NCI-H2081 treated with DMSO at 0.1 percent for 48 hours (cell line): ENCODE measurements around the gene DRGX.

ENCODE experiments used
- DNase-seq: peaks from one replicate; lab custom pipeline; 2025; lab: John Stamatoyannopoulos, UW

DRGX gene

DNA sequence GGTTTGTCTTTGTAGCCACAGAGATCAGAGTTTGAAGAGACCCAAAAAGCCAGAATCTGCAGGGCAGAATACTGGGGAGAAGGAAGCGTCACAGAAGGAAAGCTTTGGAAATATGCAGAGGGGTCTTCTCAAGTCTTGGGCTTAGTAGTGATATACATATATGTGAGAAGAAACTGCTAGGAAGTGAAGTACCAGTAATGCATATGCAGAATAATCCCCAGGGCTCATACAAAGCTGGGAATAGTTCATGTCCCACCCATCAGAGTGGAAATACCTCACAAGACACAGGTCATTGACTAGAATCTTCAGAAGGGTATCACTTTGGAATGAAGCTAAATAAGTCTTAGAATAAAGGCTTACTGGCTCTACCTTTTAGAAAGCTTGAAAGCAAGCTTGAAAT, 57.3 kb downstream of the DRGX start:
- no peak for DNase-seq

DNA sequence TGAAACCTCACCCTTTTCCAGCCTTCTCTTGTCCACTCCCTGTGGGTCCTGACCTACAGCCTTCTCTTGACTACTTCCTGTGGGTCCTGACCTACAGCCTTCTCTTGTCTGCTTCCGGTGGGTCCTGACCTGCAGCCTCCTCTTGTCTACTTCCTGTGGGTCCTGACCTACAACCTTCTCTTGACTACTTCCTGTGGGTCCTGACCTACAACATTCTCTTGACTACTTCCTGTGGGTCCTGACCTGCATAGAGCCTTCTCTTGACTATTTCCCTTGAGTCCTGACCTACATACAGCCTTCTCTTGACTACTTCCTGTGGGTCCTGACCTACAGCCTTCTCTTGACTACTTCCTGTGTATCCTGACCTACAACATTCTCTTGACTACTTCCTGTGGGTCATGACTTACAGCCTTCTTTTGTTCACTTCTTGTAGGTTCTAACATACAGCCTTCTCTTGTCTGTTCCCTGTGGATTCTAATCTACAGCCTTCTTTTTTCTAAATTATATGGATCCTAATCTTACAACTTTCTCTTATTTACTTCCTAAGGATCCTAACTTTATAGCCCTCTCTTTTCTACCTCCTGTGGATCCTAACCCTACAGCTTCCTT, 60.4 kb downstream of the DRGX start:
- DNase-seq = no peak

DNA sequence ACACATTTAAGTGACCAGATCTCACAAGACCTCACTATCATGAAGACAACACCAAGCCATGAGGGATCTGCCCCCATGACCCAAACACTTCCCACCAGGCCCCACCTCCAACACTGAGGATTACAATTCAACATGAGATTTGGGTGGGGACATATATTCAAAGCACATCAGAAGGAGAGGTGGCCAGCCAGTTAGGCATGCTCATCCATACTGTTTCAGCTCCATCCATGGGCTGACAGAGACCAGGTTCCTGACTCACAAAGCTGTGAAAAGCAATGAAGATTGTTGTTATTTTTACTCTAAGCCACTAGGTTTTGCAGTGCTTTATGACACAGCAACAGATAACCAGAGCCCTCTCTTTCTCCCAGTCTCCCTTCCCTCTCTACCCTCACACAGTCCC, 60.9 kb downstream of the DRGX start:
- no peak for DNase-seq

DNA sequence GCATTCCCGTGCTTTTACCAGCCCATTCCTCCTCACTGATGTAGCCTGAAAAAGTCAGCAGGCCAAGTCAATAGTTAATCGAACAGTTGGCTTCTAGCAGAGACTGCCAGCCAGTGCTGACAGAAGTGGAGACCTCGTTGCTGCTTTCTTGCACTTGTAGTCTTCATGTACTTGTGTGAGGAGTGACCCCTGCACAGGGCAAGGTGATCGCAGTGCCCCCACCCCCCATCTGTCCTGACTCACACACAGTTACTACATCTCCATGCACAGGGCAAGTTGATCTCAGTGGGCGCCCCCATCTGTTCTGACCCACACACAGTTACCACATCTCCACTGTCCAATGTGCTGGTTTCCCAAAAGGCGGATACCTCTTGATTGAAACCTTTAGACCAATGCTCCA, 62.7 kb downstream of the DRGX start:
- DNase-seq = no peak

DNA sequence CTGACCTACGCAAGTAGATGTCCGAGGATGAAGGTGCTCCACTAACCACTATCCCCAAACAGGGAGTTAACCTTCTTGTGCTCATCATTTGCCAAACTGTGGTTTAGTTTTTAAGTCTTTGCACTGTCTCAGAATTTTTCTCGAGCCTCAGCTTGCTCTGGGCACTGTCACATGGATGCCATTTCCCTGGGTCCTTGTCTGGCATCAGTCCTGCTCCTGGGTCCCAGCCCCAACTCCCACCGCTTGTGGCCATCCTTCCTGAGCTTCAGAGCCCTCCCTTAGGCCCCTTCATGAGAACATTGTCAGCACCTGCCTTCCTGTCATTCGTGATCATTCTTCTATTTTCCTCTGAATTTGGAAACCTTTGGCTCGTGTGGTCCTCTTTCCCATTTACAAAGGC, 63.1 kb downstream of the DRGX start:
- DNase-seq = no peak

DNA sequence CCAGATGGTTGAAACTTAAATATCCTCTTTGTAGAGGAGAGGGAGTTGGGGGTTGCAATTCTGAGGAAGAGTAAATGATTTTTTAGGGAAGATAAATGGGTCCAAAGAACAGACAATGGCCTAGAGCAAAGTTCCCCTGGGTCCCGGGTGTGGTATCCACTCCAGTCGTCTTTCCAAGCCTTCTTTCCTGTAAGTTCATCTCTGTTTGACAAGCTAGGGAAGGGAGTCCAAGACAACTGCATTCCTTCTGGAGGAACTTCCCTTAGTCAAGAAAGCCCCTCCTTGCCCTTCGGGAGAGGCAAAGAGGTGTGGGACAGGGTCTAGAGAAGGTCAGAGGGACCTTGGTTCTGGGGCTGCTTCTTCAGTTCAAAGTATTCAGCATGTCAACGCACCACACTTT, 63.6 kb downstream of the DRGX start:
- no peak for DNase-seq

DNA sequence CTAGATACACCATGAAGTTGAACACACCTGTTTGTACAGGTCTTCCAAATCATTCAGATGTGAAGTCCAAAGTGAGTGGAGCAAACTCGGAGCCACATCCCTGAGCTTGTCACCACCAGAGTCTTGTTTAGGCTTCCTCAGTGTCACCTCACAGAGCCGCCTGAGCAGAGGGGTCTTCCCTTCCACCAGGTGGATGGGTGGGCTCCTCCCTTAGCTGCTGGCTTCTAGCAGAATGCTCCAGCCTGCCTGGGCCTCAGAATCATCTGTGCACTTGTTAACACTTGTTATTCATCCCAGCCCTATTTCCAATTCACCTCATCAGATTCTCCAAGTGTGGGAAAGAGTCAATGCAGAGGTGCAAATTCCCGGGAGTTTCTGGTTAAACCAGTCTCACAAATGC, 64.5 kb downstream of the DRGX start:
- DNase-seq = no peak

DNA sequence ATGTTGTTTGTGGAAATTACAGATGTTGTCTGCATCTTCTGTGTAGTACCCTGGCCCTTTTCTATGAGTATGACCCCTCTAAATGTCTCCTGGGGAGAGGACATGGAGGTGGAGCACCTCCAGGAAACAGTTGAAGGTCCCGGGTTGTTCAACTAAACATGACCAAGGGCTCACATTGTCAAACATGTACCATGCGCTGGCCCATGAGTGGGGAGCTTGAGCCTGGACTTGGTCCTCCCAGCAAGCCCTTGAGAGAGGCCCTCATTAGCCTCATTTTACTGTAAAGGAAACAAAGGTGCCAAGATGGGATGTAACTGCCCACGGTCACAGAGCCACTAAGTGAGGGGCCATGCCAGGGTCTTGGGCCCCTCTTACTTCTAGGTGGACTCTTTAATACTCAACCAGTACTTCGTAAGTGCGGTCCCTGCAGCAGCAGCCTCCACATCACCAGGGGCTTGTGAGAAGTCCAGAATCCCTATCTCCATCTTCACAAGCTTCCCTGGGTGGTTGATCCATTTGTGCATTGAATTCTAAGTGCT, 65.7 kb downstream of the DRGX start:
- DNase-seq = no peak

DNA sequence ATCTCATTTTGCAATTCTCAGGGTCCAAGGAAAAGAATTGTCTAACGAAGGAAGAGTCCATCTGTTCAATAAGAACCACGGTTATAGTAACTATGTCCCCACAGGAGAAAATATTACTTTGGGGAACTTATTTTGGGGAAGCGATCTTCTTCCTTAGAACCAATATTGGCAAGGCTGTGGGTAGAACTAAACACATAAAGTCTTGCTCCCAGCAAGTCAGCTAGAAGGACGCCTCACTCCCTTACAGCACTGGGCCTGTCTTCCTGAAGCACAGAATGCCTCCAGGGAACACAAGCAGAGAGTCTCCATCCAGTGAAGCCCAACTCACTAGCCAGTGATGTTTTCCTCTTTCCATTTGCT, 66.8 kb downstream of the DRGX start:
- no peak for DNase-seq

DNA sequence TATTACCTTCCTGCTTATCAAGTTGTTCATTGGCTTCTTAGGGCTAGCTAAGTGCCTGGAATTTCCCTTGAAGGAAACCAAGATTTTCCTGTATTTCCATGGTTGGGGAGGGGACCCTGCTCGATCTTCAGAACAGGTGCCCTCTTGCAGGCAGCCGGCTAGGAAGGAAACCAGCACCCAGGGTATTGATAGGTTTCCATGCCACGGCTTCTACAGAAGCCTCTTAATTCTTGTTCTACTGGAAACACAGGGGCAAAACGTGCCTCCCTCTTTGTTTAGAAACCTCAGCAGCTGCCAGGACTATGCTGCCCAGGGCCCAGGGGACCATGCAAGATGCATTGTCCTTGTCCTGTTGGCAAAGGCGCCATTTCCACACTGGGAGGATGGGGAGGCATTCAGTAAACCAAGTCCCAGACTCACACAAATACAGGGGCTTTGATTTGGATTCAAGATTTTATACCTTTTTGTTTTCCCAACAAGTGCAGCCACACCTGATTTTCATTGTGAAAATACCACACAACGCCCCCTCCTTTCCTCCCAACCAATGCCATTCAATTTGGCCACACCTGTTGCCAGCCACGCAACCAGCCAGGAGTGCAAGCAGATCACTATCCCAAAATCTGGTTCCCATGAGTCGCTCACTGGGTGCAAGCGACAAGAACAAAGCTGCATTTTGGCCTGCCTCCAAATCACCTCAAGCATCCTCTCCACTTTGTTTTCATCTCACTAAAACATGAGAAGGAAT, 67.3 kb downstream of the DRGX start:
- no peak for DNase-seq

DNA sequence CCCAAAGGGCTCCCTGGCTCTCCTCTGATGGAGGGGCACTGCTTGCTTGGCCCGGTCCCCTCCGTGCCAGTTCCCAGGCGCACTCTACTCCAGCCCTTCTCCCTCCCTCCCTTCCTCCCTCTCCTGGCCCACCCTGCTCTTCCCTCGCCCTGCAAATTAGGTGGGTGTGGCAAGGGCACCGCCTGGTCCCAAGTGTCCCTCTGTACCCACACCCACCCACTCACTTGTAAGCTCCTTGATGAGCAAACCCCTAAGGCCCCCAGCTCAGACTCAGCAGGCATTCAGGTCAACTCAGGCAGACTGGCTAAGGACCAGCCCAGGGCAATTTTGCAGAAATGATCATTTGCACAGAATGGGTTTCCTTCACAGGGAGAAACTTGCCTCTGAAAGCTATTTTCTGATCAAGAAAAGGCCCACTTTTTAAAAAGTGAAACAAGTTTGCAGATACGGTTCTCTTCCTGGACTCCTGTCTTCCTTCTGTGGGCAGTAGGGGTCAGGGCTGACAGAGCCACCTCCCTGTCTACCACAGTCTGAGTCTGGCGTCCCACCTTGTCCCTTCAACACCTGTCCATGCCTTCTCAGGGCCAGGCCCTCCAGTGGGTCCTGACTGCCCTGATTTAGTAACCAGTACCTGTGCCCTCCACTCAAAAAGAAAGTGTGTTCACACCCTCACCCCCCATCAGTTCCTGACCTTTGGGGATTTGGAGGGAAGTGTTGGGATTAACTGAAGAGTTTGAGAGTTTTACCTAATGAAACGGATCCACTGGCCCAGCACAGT, 68.7 kb downstream of the DRGX start:
- DNase-seq = no peak

DNA sequence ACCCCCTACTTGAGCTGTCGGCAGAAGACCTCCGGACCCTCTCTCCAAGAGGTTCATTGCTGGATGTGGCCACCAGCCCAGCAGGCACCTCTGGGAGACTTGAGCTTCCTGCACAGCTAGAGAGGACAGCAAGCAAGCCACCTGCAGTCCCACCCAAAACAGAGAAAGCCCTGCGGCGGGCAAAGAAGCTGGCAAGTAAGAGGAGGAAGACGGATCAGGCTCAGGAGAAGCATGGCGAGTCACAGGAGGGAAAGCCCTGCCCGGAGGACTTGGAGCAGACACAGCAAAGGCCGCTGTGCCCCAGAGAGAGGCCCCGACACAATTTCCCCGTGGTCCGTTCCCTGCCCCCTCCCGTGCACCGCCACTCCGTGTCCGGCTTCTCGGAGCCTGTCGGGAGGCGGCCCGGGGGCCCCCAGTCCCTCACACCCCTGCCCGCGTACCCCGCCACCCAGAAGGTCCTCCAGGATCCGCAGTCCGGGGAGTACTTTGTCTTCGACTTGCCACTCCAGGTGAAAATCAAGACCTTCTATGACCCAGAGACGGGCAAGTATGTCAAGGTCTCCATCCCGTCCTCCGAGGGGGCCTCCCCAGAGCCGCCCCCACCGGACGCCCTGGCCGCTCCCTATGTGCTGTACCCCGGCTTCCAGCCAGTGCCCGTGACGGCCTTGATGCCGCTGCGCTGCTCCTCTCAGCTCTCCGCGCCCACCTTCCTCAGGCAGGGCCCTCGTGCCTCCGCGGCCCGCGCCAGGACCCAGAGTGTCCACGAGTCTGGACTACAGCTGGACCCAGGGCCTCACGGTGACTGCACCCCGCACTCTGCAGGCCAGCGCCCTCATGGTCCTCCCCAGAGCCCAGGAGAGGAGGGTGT, 69.7 kb downstream of the DRGX start:
- no peak for DNase-seq

DNA sequence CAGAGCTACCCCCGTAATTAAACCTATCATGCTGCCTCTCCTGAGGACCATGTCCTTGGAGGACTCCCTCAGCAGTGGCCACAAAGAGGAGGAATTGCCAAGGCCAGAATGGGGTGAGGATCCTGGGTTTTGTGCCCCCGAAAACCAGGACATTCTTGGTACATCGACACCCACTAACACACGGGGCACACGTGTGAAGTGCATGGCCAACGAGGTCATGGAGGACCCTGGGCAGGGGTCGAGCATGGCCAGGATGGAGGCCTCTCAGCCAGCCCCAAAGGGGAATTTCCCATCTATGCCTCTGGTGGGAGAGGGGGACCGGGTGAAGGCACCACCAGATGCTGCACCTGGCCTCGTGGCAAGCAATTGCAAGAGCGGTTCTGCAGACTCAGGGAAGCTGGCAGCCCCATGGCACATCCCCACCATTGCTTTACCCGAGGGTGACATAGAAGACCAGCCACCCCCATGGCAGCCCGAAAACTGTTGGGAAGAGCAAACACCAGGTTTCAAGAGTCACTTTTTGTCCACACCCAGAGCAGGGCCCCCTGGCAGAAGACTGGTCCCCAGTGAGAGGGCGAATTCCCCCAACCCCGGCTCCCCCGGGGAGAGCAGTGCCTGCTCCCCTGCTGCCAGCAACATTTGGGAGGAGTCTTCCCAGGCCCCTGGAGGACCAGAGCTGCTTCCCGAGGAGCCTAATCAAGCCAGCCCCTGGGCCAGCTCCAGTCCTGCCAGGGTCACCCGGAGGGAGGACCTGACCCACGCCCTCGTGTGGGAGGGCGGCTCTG, 70.6 kb downstream of the DRGX start:
- no peak for DNase-seq

DNA sequence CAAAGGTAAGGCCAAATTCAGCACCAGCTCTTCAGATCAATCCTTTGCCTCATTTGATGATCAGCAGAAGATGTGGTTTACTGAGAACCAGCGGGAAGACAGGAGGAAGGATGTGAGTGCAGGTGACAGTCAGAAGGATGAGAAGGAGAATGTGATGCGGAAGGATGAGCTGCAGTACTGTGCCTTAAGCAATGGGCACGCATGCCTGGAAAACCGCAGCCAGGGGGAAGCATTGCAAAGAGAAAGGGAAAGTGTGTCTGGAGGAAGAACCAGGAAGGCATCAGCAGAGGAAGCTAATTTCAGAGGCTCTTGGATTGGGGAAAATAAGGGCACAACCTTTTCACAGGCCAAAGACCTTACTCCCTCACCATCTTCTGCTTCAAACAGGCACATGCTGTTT, 71.2 kb downstream of the DRGX start:
- DNase-seq = no peak

DNA sequence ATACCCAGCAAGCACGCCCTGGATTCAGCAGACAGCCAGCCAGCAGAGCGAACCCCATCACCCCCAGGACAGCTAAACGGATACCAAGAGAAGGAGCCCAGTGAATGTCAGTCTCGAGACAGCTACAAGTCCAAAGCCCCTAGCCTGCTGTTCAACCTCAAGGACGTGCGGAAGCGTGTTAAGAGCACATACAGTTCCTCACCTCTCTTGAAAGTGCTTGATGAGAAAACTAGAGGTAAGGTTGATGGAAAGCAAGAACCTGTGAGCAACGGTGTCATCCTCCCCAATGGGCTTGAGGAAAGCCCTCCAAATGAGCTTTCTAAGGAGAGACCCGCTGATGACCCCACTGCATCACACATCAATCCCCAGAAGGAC, 72.0 kb downstream of the DRGX start:
- DNase-seq = no peak

DNA sequence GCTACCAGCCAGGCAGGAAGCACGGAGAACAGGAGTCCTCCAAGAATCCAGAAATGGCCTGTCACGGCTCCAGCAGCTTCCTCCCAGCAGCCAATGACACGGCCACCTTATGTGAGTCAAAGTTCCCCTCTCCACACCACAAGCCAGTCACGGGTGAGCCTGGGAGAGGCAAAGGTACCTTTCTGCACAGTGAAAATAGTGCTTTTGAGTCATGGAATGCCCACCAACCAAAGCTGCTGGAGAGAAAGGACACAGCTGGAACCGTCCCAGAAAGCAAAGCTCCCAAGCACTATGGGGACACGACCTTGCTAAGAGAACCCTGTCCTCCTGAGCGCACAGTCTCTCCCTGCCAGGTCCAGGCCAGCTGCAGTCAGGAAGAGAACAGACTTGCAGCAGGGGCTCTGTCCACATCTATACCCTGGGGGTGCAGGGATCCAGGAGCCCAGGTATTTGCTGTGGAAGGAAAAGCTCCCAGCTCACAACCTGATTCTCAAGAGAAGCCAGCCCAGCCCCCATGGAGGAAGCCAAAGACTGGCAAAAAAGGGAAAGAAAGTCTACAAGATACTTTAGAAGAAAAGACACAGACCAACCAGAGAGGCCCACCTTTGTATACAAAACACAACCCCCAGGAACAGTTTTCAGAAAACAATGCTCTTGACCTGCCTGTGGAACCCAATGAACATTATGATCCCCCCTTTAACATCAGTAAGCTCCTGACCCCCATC, 72.6 kb downstream of the DRGX start:
- no peak for DNase-seq

DNA sequence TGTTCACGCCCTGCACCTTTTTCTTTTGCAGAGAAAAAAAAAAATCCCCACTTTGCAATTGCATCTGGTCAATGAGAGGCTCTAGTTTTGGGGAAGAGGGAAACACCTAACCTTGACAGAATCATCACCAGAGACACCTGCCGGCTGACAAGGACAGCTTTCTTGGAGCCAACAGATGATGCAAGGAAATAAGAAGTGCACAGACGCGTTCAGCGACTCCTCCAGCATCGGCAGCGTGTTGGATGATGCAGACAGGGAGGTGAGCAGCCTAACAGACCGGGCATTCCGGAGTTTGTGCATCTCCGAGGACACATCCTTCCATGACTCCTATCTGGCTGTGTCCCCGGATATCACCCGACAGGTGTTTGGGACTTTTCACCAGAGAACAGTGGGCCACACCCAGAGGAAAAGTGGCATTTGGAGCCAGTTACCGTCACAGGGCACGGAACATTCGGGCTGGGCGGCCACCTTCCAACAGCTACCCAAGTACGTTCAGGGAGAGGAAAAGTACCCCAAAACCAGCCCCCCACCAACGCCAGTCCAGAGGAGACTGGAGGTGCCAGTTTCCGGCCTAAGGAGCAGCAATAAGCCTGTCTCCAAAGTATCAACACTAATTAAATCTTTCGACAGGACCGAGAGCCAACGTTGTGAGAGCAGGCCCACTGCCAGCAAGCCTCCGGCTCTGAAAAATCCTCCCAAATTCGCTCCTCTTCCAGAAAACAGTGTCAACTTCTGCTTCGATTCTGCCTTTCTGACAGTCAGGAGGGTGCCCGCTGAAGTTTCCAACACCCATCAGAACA, 73.3 kb downstream of the DRGX start:
- no peak for DNase-seq

DNA sequence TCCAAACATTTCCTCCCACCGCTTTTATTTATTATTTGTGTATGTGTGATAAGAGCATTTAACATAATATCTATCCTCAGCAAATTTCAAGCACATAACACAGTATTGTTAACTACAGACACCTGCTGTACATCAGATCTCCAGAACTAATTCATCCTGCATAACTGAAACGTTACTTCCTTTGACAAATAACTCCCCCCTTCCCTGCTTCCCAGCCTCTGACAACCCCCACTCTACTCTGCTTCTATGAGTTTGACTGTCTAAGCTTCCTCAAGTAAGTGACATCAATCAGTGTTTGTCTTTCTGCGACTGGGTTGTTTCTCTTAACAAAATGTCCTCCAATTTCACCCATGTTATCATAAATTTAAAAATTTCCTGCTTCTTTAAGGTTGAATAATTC, 74.9 kb downstream of the DRGX start:
- DNase-seq = no peak

DNA sequence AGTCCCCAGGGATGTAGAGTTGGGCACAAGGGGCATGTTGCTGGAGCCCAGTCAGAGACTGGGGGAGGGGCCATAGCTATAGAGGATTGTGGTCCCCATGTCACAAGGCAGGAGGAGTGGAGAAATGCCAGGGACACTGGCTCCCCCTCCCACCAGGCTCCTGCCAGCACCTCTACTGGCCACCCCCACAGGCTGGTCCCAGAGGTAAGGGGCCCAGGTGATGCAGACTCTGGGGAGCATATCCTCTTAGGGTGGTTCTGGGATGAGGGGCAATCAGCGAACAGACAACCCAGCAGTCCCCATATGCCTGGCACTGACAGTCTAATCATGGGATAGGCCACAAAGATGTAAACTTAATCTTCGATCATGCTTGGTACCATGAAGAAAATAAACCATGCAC, 75.7 kb downstream of the DRGX start:
- DNase-seq = no peak

DNA sequence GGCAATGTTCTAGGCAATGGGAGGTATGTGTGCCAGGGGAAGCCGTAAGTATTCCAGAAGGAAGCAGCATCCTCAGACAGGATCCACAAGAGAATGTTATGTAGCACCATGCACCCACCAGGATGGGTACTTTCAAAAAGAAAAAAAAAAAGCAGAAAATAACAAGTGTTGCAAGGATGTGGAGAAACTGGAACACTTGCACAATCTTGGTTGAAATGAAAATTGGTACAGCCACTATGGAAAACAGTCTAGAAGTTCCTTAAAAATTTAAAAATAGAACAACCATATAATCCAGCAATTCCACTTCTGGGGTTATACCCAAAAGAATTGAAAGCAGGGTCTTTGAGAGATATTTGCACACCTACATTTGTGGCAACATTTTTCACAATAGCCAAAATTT, 76.7 kb downstream of the DRGX start:
- DNase-seq = no peak
